ENCODE results near the gene SUCLG2. TPM values are rescaled to one million over a fixed set of nuclear protein-coding genes. Genes with fewer than 3 reads are reported as not detected.

SUCLG2 gene
- total RNA-seq, 1 experiment from 2014 or later, result 49.5 TPM

- peaks cover under 1% of the 10 kb centered on the region for H3K4me1 Mint-ChIP-seq (ENCODE audit: low read depth, unreplicated experiment)
- H3K9me3 Mint-ChIP-seq (ENCODE audit: low read depth, unreplicated experiment), result peaks cover 6% of the 10 kb centered on the region
- H3K27ac Mint-ChIP-seq (ENCODE audit: unreplicated experiment), result no peak overlapping the region
- no peaks in the 10 kb centered on the region for H3K27me3 Mint-ChIP-seq (ENCODE audit: unreplicated experiment)
- DNase-seq, result no peak
- H3K36me3 Mint-ChIP-seq (ENCODE audit: insufficient read depth, unreplicated experiment), result no peaks in the 10 kb centered on the region
- no TSS peak for BruUV-seq (replicated peaks)
- CTCF ChIA-PET, result no interaction called here
- no peak overlapping the region for H3K4me3 Mint-ChIP-seq (ENCODE audit: low read depth, unreplicated experiment)
- intact Hi-C loops (cut with micrococcal nuclease; ENCODE audit: unreplicated experiment), result no loop called here
- no peak for TF ChIP-seq CTCF (IDR thresholded peaks at IDR 0.05; ENCODE audit: unreplicated experiment)
Observed at GRCh38 chr3:67349551-67350174, 304.7 kb downstream of the SUCLG2 start.

GRCh38 chr3:67346081-67346480, 308.3 kb downstream of the SUCLG2 start:
- no TSS peak for BruUV-seq (replicated peaks)
- peaks cover 15% of the 10 kb centered on the region for H3K9me3 Mint-ChIP-seq (ENCODE audit: low read depth, unreplicated experiment)
- intact Hi-C loops (cut with micrococcal nuclease; ENCODE audit: unreplicated experiment), result no loop called here
- no peak overlapping the region for H3K4me3 Mint-ChIP-seq (ENCODE audit: low read depth, unreplicated experiment)
- H3K27ac Mint-ChIP-seq (ENCODE audit: unreplicated experiment), result no peak overlapping the region
- CTCF ChIA-PET, result no interaction called here
- no peak for DNase-seq
- no peaks in the 10 kb centered on the region for H3K36me3 Mint-ChIP-seq (ENCODE audit: insufficient read depth, unreplicated experiment)
- no peak for TF ChIP-seq CTCF (IDR thresholded peaks at IDR 0.05; ENCODE audit: unreplicated experiment)
- no peaks in the 10 kb centered on the region for H3K4me1 Mint-ChIP-seq (ENCODE audit: low read depth, unreplicated experiment)
- no peaks in the 10 kb centered on the region for H3K27me3 Mint-ChIP-seq (ENCODE audit: unreplicated experiment)

- CTCF ChIA-PET, result no interaction called here
- H3K27ac Mint-ChIP-seq (ENCODE audit: unreplicated experiment), result no peak overlapping the region
- intact Hi-C loops (cut with micrococcal nuclease; ENCODE audit: unreplicated experiment), result no loop called here
- TF ChIP-seq CTCF (IDR thresholded peaks at IDR 0.05; ENCODE audit: unreplicated experiment), result no peak
- H3K27me3 Mint-ChIP-seq (ENCODE audit: unreplicated experiment), result no peaks in the 10 kb centered on the region
- no peaks in the 10 kb centered on the region for H3K36me3 Mint-ChIP-seq (ENCODE audit: insufficient read depth, unreplicated experiment)
- no peak overlapping the region for H3K4me3 Mint-ChIP-seq (ENCODE audit: low read depth, unreplicated experiment)
- H3K9me3 Mint-ChIP-seq (ENCODE audit: low read depth, unreplicated experiment), result peaks cover 17% of the 10 kb centered on the region
- no TSS peak for BruUV-seq (replicated peaks)
- DNase-seq, result no peak
- no peaks in the 10 kb centered on the region for H3K4me1 Mint-ChIP-seq (ENCODE audit: low read depth, unreplicated experiment)
Observed at GRCh38 chr3:67335813-67336212, 318.6 kb downstream of the SUCLG2 start.

GRCh38 chr3:67334588-67334987, 319.8 kb downstream of the SUCLG2 start:
- Mint-ChIP-seq H3K9me3 (ENCODE audit: low read depth, unreplicated experiment) (peaks cover 17% of the 10 kb centered on the region), H3K27me3 (ENCODE audit: unreplicated experiment) (no peaks in the 10 kb centered on the region), H3K4me3 (ENCODE audit: low read depth, unreplicated experiment) (no peak overlapping the region), H3K4me1 (ENCODE audit: low read depth, unreplicated experiment) (no peaks in the 10 kb centered on the region), H3K27ac (ENCODE audit: unreplicated experiment) (no peak overlapping the region), H3K36me3 (ENCODE audit: insufficient read depth, unreplicated experiment) (no peaks in the 10 kb centered on the region)
- CTCF ChIA-PET, result no interaction called here
- intact Hi-C loops (cut with micrococcal nuclease; ENCODE audit: unreplicated experiment), result no loop called here
- no peak for TF ChIP-seq CTCF (IDR thresholded peaks at IDR 0.05; ENCODE audit: unreplicated experiment)
- no peak for DNase-seq
- no TSS peak for BruUV-seq (replicated peaks)
